Measurements from ENCODE around the gene BCAR1.

Gene BCAR1

GRCh38 chr16:75234856-75235696 is 16.3 kb downstream of the BCAR1 start:
- no peak overlapping the region for H3K4me3 ChIP-seq (ENCODE audit: low read length)
- peaks cover 50% of the 10 kb centered on the region for H3K36me3 ChIP-seq (ENCODE audit: control insufficient read depth, low read depth, low read length)
- no peaks in the 10 kb centered on the region for H3K27me3 ChIP-seq (ENCODE audit: control insufficient read depth, insufficient read depth, low read length)
- H3K9ac ChIP-seq (ENCODE audit: low read length), result no peak overlapping the region
- no peaks in the 10 kb centered on the region for H3K4me1 ChIP-seq (ENCODE audit: control insufficient read depth, low read depth, low read length)
- H3K27ac ChIP-seq (ENCODE audit: low read length), result no peak overlapping the region
- no peaks in the 10 kb centered on the region for H3K9me3 ChIP-seq (ENCODE audit: control insufficient read depth, low read depth, low read length)

- Histone ChIP-seq H3K4me1 (ENCODE audit: control insufficient read depth, low read depth, low read length) (no peaks in the 10 kb centered on the region), H3K9ac (ENCODE audit: low read length) (no peak overlapping the region), H3K4me3 (ENCODE audit: low read length) (no peak overlapping the region), H3K36me3 (ENCODE audit: control insufficient read depth, low read depth, low read length) (peaks cover 57% of the 10 kb centered on the region), H3K9me3 (ENCODE audit: control insufficient read depth, low read depth, low read length) (no peaks in the 10 kb centered on the region), H3K27me3 (ENCODE audit: control insufficient read depth, insufficient read depth, low read length) (no peaks in the 10 kb centered on the region), H3K27ac (ENCODE audit: low read length) (no peak overlapping the region)
These were observed 17.8 kb downstream of the BCAR1 start for GRCh38 chr16:75233611-75233938.

GRCh38 chr16:75231570-75231969 is 19.9 kb downstream of the BCAR1 start:
- Histone ChIP-seq H3K27ac (ENCODE audit: low read length) (no peak overlapping the region), H3K9me3 (ENCODE audit: control insufficient read depth, low read depth, low read length) (no peaks in the 10 kb centered on the region), H3K36me3 (ENCODE audit: control insufficient read depth, low read depth, low read length) (peaks cover 47% of the 10 kb centered on the region), H3K27me3 (ENCODE audit: control insufficient read depth, insufficient read depth, low read length) (no peaks in the 10 kb centered on the region), H3K4me1 (ENCODE audit: control insufficient read depth, low read depth, low read length) (no peaks in the 10 kb centered on the region), H3K4me3 (ENCODE audit: low read length) (no peak overlapping the region), H3K9ac (ENCODE audit: low read length) (no peak overlapping the region)

- Histone ChIP-seq H3K27ac (ENCODE audit: low read length) (no peak overlapping the region), H3K27me3 (ENCODE audit: control insufficient read depth, insufficient read depth, low read length) (no peaks in the 10 kb centered on the region), H3K36me3 (ENCODE audit: control insufficient read depth, low read depth, low read length) (peaks cover 43% of the 10 kb centered on the region), H3K4me3 (ENCODE audit: low read length) (no peak overlapping the region), H3K9me3 (ENCODE audit: control insufficient read depth, low read depth, low read length) (no peaks in the 10 kb centered on the region), H3K4me1 (ENCODE audit: control insufficient read depth, low read depth, low read length) (no peaks in the 10 kb centered on the region), H3K9ac (ENCODE audit: low read length) (no peak overlapping the region)
These were observed 20.8 kb downstream of the BCAR1 start for GRCh38 chr16:75230471-75231110.

GRCh38 chr16:75229172-75230031 is 22.0 kb downstream of the BCAR1 start:
- Histone ChIP-seq H3K4me1 (ENCODE audit: control insufficient read depth, low read depth, low read length) (no peaks in the 10 kb centered on the region), H3K9me3 (ENCODE audit: control insufficient read depth, low read depth, low read length) (no peaks in the 10 kb centered on the region), H3K27ac (ENCODE audit: low read length) (no peak overlapping the region), H3K36me3 (ENCODE audit: control insufficient read depth, low read depth, low read length) (peaks cover 36% of the 10 kb centered on the region), H3K27me3 (ENCODE audit: control insufficient read depth, insufficient read depth, low read length) (no peaks in the 10 kb centered on the region), H3K9ac (ENCODE audit: low read length) (no peak overlapping the region), H3K4me3 (ENCODE audit: low read length) (no peak overlapping the region)

- no peak overlapping the region for H3K4me3 ChIP-seq (ENCODE audit: low read length)
- no peaks in the 10 kb centered on the region for H3K27me3 ChIP-seq (ENCODE audit: control insufficient read depth, insufficient read depth, low read length)
These were observed 23.1 kb downstream of the BCAR1 start for GRCh38 chr16:75228143-75228976.

GRCh38 chr16:75227361-75228142 is 23.9 kb downstream of the BCAR1 start:
- H3K9ac ChIP-seq (ENCODE audit: low read length), result no peak overlapping the region
- H3K4me3 ChIP-seq (ENCODE audit: low read length), result no peak overlapping the region
- no peak overlapping the region for H3K27ac ChIP-seq (ENCODE audit: low read length)
- peaks cover 22% of the 10 kb centered on the region for H3K36me3 ChIP-seq (ENCODE audit: control insufficient read depth, low read depth, low read length)
- no peaks in the 10 kb centered on the region for H3K27me3 ChIP-seq (ENCODE audit: control insufficient read depth, insufficient read depth, low read length)
- no peaks in the 10 kb centered on the region for H3K9me3 ChIP-seq (ENCODE audit: control insufficient read depth, low read depth, low read length)
- no peaks in the 10 kb centered on the region for H3K4me1 ChIP-seq (ENCODE audit: control insufficient read depth, low read depth, low read length)

More at GRCh38 chr16:75228143-75228976, 23.1 kb downstream of the BCAR1 start:
- no peaks in the 10 kb centered on the region for H3K4me1 ChIP-seq (ENCODE audit: control insufficient read depth, low read depth, low read length)
- no peaks in the 10 kb centered on the region for H3K9me3 ChIP-seq (ENCODE audit: control insufficient read depth, low read depth, low read length)
- H3K27ac ChIP-seq (ENCODE audit: low read length), result no peak overlapping the region
- peaks cover 30% of the 10 kb centered on the region for H3K36me3 ChIP-seq (ENCODE audit: control insufficient read depth, low read depth, low read length)
- no peak overlapping the region for H3K9ac ChIP-seq (ENCODE audit: low read length)

- H3K4me3 ChIP-seq (ENCODE audit: low read length), result no peak overlapping the region
- H3K4me1 ChIP-seq (ENCODE audit: control insufficient read depth, low read depth, low read length), result no peaks in the 10 kb centered on the region
- peaks cover 18% of the 10 kb centered on the region for H3K36me3 ChIP-seq (ENCODE audit: control insufficient read depth, low read depth, low read length)
- H3K27me3 ChIP-seq (ENCODE audit: control insufficient read depth, insufficient read depth, low read length), result no peaks in the 10 kb centered on the region
- H3K9ac ChIP-seq (ENCODE audit: low read length), result no peak overlapping the region
- no peaks in the 10 kb centered on the region for H3K9me3 ChIP-seq (ENCODE audit: control insufficient read depth, low read depth, low read length)
- H3K27ac ChIP-seq (ENCODE audit: low read length), result no peak overlapping the region
These were observed 24.7 kb downstream of the BCAR1 start for GRCh38 chr16:75226550-75227360.

- Histone ChIP-seq H3K4me1 (ENCODE audit: control insufficient read depth, low read depth, low read length) (no peaks in the 10 kb centered on the region), H3K9me3 (ENCODE audit: control insufficient read depth, low read depth, low read length) (no peaks in the 10 kb centered on the region), H3K9ac (ENCODE audit: low read length) (no peak overlapping the region), H3K4me3 (ENCODE audit: low read length) (no peak overlapping the region), H3K36me3 (ENCODE audit: control insufficient read depth, low read depth, low read length) (peaks cover 12% of the 10 kb centered on the region), H3K27ac (ENCODE audit: low read length) (no peak overlapping the region), H3K27me3 (ENCODE audit: control insufficient read depth, insufficient read depth, low read length) (no peaks in the 10 kb centered on the region)
These were observed 25.5 kb downstream of the BCAR1 start for GRCh38 chr16:75225678-75226515.
